Measurements from ENCODE around the gene SCGN. TPM values are rescaled to one million over a fixed set of nuclear protein-coding genes. Genes with fewer than 3 reads are reported as not detected.

The SCGN gene
- total RNA-seq, 1 donor from 2014 or later, result not detected

- TF ChIP-seq CTCF (IDR thresholded peaks at IDR 0.05; ENCODE audit: unreplicated experiment), result no peak
- DNase-seq (ENCODE audit: low spot score in 2 of 2, unreplicated experiment in 2 of 2), result no peak
- no peak overlapping the region for H3K27ac Mint-ChIP-seq
- peaks cover 2% of the 10 kb centered on the region for H3K4me1 Mint-ChIP-seq
- H3K27me3 Mint-ChIP-seq (ENCODE audit: low read depth), result peaks cover 39% of the 10 kb centered on the region
- no peak overlapping the region for H3K4me3 Mint-ChIP-seq
- H3K36me3 Mint-ChIP-seq, result no peaks in the 10 kb centered on the region
- no peaks in the 10 kb centered on the region for H3K9me3 Mint-ChIP-seq
Observed at GRCh38 chr6:25706314-25707014, 54.4 kb downstream of the SCGN start.

GRCh38 chr6:25709761-25710160, 57.7 kb downstream of the SCGN start:
- peaks cover 5% of the 10 kb centered on the region for H3K4me1 Mint-ChIP-seq
- no peak for DNase-seq (ENCODE audit: low spot score in 2 of 2, unreplicated experiment in 2 of 2)
- no peak overlapping the region for H3K4me3 Mint-ChIP-seq
- H3K9me3 Mint-ChIP-seq, result no peaks in the 10 kb centered on the region
- no peaks in the 10 kb centered on the region for H3K36me3 Mint-ChIP-seq
- TF ChIP-seq CTCF (IDR thresholded peaks at IDR 0.05; ENCODE audit: unreplicated experiment), result no peak
- H3K27me3 Mint-ChIP-seq (ENCODE audit: low read depth), result peaks cover 15% of the 10 kb centered on the region
- H3K27ac Mint-ChIP-seq, result no peak overlapping the region

- no peak for DNase-seq (ENCODE audit: low spot score in 2 of 2, unreplicated experiment in 2 of 2)
- peaks cover 15% of the 10 kb centered on the region for H3K27me3 Mint-ChIP-seq (ENCODE audit: low read depth)
- H3K4me1 Mint-ChIP-seq, result peaks cover 5% of the 10 kb centered on the region
- no peak overlapping the region for H3K4me3 Mint-ChIP-seq
- H3K36me3 Mint-ChIP-seq, result no peaks in the 10 kb centered on the region
- H3K27ac Mint-ChIP-seq, result no peak overlapping the region
- no peak for TF ChIP-seq CTCF (IDR thresholded peaks at IDR 0.05; ENCODE audit: unreplicated experiment)
- no peaks in the 10 kb centered on the region for H3K9me3 Mint-ChIP-seq
Observed at GRCh38 chr6:25710287-25710686, 58.3 kb downstream of the SCGN start.

- Mint-ChIP-seq H3K27ac (no peak overlapping the region), H3K27me3 (ENCODE audit: low read depth) (no peaks in the 10 kb centered on the region), H3K4me1 (peaks cover 5% of the 10 kb centered on the region), H3K9me3 (no peaks in the 10 kb centered on the region), H3K36me3 (no peaks in the 10 kb centered on the region), H3K4me3 (no peak overlapping the region)
- DNase-seq (ENCODE audit: low spot score in 2 of 2, unreplicated experiment in 2 of 2), result no peak
- no peak for TF ChIP-seq CTCF (IDR thresholded peaks at IDR 0.05; ENCODE audit: unreplicated experiment)
Observed at GRCh38 chr6:25713824-25714223, 61.8 kb downstream of the SCGN start.

GRCh38 chr6:25714765-25715164, 62.8 kb downstream of the SCGN start:
- Mint-ChIP-seq H3K4me1 (peaks cover 5% of the 10 kb centered on the region), H3K27ac (no peak overlapping the region), H3K9me3 (no peaks in the 10 kb centered on the region), H3K27me3 (ENCODE audit: low read depth) (no peaks in the 10 kb centered on the region), H3K36me3 (no peaks in the 10 kb centered on the region), H3K4me3 (no peak overlapping the region)
- no peak for TF ChIP-seq CTCF (IDR thresholded peaks at IDR 0.05; ENCODE audit: unreplicated experiment)
- no peak for DNase-seq (ENCODE audit: low spot score in 2 of 2, unreplicated experiment in 2 of 2)

All from mesothelial cell of epicardium (in vitro differentiated cells).